HG02943 (cell line): ENCODE measurements around the gene HOXD8.

Experiments
- ATAC-seq: cut with Tn5 transposase; IDR thresholded peaks from one replicate; pipeline ENCODE4 v1.9.1; 2021; ENCODE audit warnings: mild to moderate bottlenecking, low read depth, moderate library complexity; ENCODE audit not compliant: unreplicated experiment

The HOXD8 gene

GRCh38 chr2:176090862-176091261 is 38.6 kb upstream of the HOXD8 start:
- ATAC-seq, result no peak

GRCh38 chr2:176091329-176092258 is 37.9 kb upstream of the HOXD8 start:
- no peak for ATAC-seq

- no peak for ATAC-seq
These were observed 37.0 kb upstream of the HOXD8 start, which contains the start of gene HOXD13 for GRCh38 chr2:176092270-176093144. HOXD13 (plus strand) TSS chr2:176092721; CDS start chr2:176092891, 170 bp downstream.

- no peak for ATAC-seq
These were observed 36.2 kb upstream of the HOXD8 start for GRCh38 chr2:176093145-176093897.

GRCh38 chr2:176093898-176094249 is 35.6 kb upstream of the HOXD8 start:
- no peak for ATAC-seq

- ATAC-seq, result no peak
These were observed 35.2 kb upstream of the HOXD8 start for GRCh38 chr2:176094349-176094748.

GRCh38 chr2:176095421-176095820 is 34.1 kb upstream of the HOXD8 start:
- no peak for ATAC-seq

GRCh38 chr2:176096243-176096985 is 33.1 kb upstream of the HOXD8 start:
- ATAC-seq, result no peak

GRCh38 chr2:176096986-176097819 is 32.3 kb upstream of the HOXD8 start:
- peak; percentile 92 for ATAC-seq

- ATAC-seq, result no peak
These were observed 31.6 kb upstream of the HOXD8 start for GRCh38 chr2:176097820-176098365.

GRCh38 chr2:176098366-176099158 is 30.9 kb upstream of the HOXD8 start:
- no peak for ATAC-seq

- ATAC-seq, result no peak
These were observed 30.3 kb upstream of the HOXD8 start for GRCh38 chr2:176099159-176099727.

- no peak for ATAC-seq
These were observed 29.6 kb upstream of the HOXD8 start, which contains the start of gene HOXD12 for GRCh38 chr2:176099728-176100546. HOXD12 (plus strand) TSS chr2:176099795; CDS start chr2:176099802, 7 bp downstream.

- ATAC-seq, result no peak
These were observed 28.9 kb upstream of the HOXD8 start for GRCh38 chr2:176100547-176101140.

GRCh38 chr2:176101216-176101830 is 28.2 kb upstream of the HOXD8 start:
- ATAC-seq, result no peak

- ATAC-seq, result no peak
These were observed 27.7 kb upstream of the HOXD8 start for GRCh38 chr2:176101842-176102241.
